ENCODE results near the gene CEP162.

GRCh38 chr6:84258866-84259265 lies 31.4 kb upstream of the CEP162 start:
- TF ChIP-seq CTCF (IDR thresholded peaks at IDR 0.05) (no peak), EZH2 (IDR thresholded peaks at IDR 0.05) (no peak)

Measured in neural progenitor cell (in vitro differentiated cells).